Colonic mucosa (tissue), 4 donors: Measurements from ENCODE around the gene RXFP2. TPM values are rescaled to one million over a fixed set of nuclear protein-coding genes. Genes with fewer than 3 reads are reported as not detected.

Experiments used
- DNase-seq: peaks from one replicate; pipeline ENCODE4 v3.0.0-alpha.2; 2020
- H3K27ac ChIP-seq: fragments of 200-600 bp; one replicate; pipeline ENCODE4 v1.8.0; 2021
- H3K27me3 ChIP-seq: fragments of 200-600 bp; one replicate; pipeline ENCODE4 v1.8.0; 2021
- H3K36me3 ChIP-seq: fragments of 200-600 bp; one replicate; pipeline ENCODE4 v1.8.0; 2021
- H3K4me1 ChIP-seq: fragments of 200-600 bp; one replicate; pipeline ENCODE4 v1.8.0; 2021; ENCODE audit warnings: mild to moderate bottlenecking
- H3K4me3 ChIP-seq: fragments of 200-600 bp; one replicate; pipeline ENCODE4 v1.8.0; 2021
- H3K9ac ChIP-seq, 2 donors: one replicate each; pipeline ENCODE4 v1.7.0; 2013; ENCODE audit warnings: control low read depth in 2 of 2, low read depth in 2 of 2, low read length in 2 of 2
- H3K9me3 ChIP-seq: fragments of 200-600 bp; one replicate; pipeline ENCODE4 v1.8.0; 2021
- intact Hi-C: fragments of 100-400 bp; cut with DNase I; formaldehyde crosslinking; loops from one replicate; pipeline ENCODE4 v1.14.1; 2022
- total RNA-seq, 2 donors: library from RNA; stranded (reverse); fragmentation: NEBNext Ultra II Directional in 1 of 2; extraction: Animal tissue kit (Norgen Biotek cat#: 25700) in 1 of 2; gene quantifications; one replicate each; pipeline ENCODE4 v1.2.1, GENCODE V29; 2021
- TF ChIP-seq, protein P1 (sequence below): fragments of 200-600 bp; IDR thresholded peaks from one replicate; pipeline ENCODE4 v1.8.0; 2022; ENCODE audit warnings: antibody characterized with exemption, mild to moderate bottlenecking
- donor health status: healthy.
- donor health status: DM: no; HTN: no; CAD: no.
- donor health status: DM: no; HTN: no; CAD: no.

The RXFP2 gene
- total RNA-seq, 2 donors from 2014 or later: not detected

DNA sequence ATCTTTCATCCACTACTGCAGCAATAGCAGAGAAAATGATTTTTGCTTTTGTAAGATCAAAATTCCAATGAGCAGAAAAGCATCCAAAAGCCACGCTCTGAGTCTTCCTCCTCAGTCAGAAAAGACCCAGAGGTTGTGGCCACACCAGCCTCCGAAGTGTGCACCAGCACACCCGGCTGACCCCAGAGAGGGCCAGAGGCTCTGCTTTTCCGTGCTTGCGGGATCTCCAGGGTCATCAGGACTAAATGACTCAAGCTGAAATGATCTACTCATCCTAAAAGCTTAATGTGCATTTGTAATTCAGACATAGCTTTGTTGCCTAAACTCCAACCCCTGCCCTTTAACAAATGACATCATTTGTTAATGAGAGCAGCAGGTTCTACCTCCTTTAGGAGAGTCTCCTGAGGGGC lies 16.5 kb downstream of the RXFP2 start:
- Histone ChIP-seq H3K27ac (no peak overlapping the region), H3K9me3 (no peaks in the 10 kb centered on the region), H3K27me3 (no peaks in the 10 kb centered on the region), H3K4me1 (no peaks in the 10 kb centered on the region), H3K9ac (no peak overlapping the region), H3K4me3 (no peak overlapping the region), H3K36me3 (no peaks in the 10 kb centered on the region)
- intact Hi-C loops: no loop called here
- TF ChIP-seq, protein P1, sequence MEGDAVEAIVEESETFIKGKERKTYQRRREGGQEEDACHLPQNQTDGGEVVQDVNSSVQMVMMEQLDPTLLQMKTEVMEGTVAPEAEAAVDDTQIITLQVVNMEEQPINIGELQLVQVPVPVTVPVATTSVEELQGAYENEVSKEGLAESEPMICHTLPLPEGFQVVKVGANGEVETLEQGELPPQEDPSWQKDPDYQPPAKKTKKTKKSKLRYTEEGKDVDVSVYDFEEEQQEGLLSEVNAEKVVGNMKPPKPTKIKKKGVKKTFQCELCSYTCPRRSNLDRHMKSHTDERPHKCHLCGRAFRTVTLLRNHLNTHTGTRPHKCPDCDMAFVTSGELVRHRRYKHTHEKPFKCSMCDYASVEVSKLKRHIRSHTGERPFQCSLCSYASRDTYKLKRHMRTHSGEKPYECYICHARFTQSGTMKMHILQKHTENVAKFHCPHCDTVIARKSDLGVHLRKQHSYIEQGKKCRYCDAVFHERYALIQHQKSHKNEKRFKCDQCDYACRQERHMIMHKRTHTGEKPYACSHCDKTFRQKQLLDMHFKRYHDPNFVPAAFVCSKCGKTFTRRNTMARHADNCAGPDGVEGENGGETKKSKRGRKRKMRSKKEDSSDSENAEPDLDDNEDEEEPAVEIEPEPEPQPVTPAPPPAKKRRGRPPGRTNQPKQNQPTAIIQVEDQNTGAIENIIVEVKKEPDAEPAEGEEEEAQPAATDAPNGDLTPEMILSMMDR: no peak
- DNase-seq: no peak

DNA sequence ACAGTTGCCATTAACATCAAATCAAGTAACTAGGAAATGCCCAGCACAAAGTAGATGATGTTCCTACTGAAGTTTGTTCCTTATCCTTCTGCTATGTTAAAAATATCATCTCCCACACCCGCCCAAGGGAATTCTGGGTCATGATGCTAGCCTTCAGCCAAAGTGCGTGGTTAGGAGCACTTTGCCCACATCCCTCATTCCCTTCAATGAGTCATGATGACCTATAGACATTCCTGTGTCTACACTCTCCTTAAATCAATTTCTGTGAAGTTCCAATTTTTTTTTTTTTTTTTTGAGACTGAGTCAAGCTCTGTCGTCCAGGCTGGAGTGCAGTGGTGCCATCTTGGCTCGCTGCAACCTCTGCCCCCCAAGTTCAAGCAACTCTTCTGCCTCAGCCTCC lies 17.0 kb downstream of the RXFP2 start:
- DNase-seq: no peak
- Histone ChIP-seq H3K4me3 (no peak overlapping the region), H3K9ac (no peak overlapping the region), H3K4me1 (no peaks in the 10 kb centered on the region), H3K9me3 (no peaks in the 10 kb centered on the region), H3K36me3 (no peaks in the 10 kb centered on the region), H3K27me3 (no peaks in the 10 kb centered on the region), H3K27ac (no peak overlapping the region)
- TF ChIP-seq, protein P1: no peak
- intact Hi-C loops: no loop called here

DNA sequence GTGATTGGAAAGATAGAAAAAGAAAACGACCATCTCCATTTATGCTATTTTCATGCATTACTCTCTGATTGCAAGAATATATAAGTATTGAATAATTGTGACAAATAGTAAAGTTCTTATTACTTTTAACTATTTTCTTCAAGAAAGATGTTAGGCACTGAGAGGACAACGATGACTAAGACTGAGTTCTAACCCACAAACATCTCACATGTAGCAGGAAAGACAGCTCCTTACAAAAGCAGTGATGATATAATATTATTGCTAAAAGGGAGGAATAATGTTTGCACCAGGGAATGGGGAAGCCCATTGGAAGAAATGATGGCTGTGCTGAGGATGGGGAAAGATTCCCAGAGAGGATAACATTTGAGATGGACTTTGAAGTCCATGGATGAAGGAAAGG lies 22.6 kb downstream of the RXFP2 start:
- TF ChIP-seq, protein P1: no peak
- Histone ChIP-seq H3K27me3 (no peaks in the 10 kb centered on the region), H3K27ac (no peak overlapping the region), H3K9ac (no peak overlapping the region), H3K4me3 (no peak overlapping the region), H3K36me3 (no peaks in the 10 kb centered on the region), H3K9me3 (no peaks in the 10 kb centered on the region), H3K4me1 (no peaks in the 10 kb centered on the region)
- DNase-seq: no peak
- intact Hi-C loops: no loop called here

DNA sequence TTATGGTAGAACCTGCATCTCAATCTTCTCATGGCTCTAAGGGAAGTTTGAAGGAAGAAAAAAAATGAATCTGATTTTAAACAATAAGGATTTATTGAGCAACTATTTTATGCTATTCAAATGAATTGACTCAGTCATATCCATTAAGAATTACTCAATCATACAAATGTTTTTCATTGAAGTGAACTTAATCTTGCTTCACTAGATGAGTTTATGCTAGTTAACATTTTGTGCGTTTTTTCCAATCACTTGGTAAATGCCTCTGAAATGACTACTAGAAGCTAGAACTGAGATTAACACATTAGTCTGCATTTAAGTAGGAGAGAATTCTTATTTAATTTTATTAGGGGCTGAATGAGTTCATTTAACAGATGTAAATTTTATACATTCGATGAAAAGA lies 25.2 kb downstream of the RXFP2 start:
- no peak for DNase-seq
- no peaks in the 10 kb centered on the region for H3K36me3 ChIP-seq
- no peaks in the 10 kb centered on the region for H3K9me3 ChIP-seq
- TF ChIP-seq, protein P1: no peak
- H3K27ac ChIP-seq: no peak overlapping the region
- no peaks in the 10 kb centered on the region for H3K27me3 ChIP-seq
- intact Hi-C loops: no loop called here
- H3K4me1 ChIP-seq: no peaks in the 10 kb centered on the region
- H3K9ac ChIP-seq: no peak overlapping the region
- H3K4me3 ChIP-seq: no peak overlapping the region

DNA sequence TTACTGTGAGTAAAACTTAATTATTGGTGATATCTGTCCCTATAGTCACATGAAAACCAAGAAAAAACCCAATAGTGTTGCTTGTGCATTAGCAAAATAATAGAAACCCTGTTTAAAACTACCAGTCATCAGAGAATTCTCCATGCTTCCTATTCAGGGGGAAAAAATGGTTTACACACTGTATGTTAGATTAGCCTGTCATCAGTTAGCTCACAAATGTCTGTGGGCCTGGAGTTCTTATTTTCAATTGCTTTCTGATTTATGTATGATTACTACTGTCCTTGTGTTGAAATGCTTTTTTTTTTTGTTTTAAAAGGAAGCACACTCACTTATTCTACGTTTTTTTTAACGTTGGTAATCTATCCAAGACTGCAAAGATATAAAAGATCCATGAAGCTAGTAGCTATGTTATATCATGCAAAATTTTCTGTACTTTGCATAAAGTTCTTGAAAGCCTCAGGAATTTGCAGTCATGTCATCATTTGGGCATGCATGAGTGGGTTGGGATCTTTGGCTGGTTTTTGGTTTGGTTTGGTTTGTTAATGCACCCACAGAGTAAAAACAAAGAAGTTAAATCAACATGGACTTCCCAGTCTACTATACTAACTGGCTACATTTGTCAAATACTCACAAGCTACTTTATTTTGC lies 25.9 kb downstream of the RXFP2 start:
- Histone ChIP-seq H3K9ac (no peak overlapping the region), H3K36me3 (no peaks in the 10 kb centered on the region), H3K27me3 (no peaks in the 10 kb centered on the region), H3K27ac (no peak overlapping the region), H3K4me1 (no peaks in the 10 kb centered on the region), H3K9me3 (no peaks in the 10 kb centered on the region), H3K4me3 (no peak overlapping the region)
- TF ChIP-seq, protein P1: no peak
- no peak for DNase-seq
- intact Hi-C loops: no loop called here
